IPS-NIHi7 (cell line): ENCODE data around the gene TJP2.
A peak's percentile ranks its signal among the peaks of the same experiment; 100 is the strongest.

Source experiments
- DNase-seq: peaks from one replicate; pipeline ENCODE4 v3.0.0; 2012; ENCODE audit warnings: mixed read lengths; ENCODE audit errors: extremely low spot score

TJP2 gene

GRCh38 chr9:69191231-69191630 is 17.2 kb downstream of the TJP2 start:
- DNase-seq, result no peak

GRCh38 chr9:69192214-69192613 is 18.1 kb downstream of the TJP2 start:
- DNase-seq, result no peak

DNA sequence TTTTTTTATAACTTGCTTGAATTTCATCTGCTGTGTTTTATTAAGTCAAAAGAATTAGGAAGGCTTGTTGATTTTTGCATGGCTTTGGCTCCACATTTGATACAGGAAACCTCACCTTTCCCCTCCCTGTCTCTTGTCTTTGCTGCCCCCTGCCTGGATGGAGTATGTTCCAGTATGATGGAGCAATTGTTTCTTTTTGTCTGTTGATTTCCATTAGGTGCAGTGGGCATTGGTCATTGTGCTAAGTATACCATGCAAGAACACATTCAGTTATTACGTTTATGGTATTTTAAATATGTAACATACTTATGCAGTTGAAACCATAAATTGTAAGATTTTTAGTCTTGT is 19.6 kb downstream of the TJP2 start:
- DNase-seq, result peak; percentile 37

DNA sequence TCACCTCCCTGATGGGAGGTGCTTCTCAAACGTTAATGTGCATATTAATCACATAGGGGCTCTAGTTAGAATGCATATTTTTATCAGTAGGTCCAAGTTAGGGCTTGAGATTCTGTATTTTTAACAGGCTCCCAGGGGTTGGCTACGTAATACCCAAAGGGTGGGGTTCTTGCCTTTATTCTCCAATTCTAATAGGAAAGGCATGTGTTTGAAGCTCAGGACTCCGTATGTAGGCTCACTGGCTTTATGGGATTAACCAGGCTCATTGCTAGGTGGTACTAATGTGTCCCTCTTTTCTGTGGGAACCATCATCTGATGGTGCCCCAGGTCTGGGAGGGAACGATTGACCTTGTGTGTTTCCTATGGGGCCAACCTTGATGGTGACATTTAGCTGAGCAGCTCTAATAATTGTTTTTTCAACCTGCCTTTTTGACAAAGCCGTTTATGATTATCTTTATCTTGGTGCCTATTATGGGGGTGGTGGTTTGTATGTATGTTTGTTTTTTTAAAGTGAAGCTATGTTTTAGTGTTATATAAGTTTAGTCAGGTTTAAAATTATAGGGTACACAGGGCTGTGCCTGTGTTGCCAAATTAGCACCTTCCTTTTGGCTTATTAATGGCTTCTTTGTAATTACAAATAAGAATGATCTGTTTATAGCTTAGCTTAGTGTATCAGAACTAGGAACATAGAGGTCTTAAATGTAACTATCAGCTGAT is 20.8 kb downstream of the TJP2 start:
- no peak for DNase-seq

DNA sequence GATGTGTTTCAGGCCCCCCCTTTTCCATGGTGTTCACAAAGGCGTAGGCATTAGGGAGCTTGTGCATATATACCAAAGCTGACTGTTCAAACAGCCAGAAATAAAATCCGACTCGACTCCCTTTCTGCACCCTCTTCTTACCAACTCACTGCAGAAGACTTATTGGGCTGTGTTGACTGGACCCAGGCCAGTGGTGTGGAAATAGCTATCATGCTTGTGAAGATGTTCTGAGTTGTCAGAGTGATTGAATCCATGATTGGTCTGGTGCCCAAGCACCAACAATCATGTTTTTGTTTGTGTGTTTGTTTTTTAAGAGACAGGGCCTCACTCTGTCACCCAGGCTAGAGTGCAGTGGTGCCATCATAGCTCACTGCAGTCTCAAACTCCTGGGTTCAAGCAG is 21.6 kb downstream of the TJP2 start:
- DNase-seq, result no peak

DNA sequence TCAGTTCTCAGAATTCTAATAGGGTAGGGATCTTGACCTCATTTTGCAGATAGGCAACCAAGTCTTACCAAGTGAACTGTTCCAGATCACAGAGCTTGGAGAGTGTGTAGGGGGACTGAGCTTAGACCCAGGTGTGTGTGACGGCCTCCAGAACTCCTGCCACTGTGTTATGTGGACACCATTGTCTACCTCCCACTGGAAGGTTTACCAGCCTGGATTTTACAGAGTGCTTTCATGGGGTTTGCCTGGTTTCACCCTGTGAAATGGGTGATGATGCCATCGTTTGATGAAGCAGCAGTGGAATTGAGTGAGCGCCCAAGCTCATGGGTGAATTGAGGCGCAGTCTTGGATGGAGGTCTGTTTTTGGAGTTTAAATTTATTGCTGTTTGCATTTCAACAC is 23.6 kb downstream of the TJP2 start:
- DNase-seq, result no peak

DNA sequence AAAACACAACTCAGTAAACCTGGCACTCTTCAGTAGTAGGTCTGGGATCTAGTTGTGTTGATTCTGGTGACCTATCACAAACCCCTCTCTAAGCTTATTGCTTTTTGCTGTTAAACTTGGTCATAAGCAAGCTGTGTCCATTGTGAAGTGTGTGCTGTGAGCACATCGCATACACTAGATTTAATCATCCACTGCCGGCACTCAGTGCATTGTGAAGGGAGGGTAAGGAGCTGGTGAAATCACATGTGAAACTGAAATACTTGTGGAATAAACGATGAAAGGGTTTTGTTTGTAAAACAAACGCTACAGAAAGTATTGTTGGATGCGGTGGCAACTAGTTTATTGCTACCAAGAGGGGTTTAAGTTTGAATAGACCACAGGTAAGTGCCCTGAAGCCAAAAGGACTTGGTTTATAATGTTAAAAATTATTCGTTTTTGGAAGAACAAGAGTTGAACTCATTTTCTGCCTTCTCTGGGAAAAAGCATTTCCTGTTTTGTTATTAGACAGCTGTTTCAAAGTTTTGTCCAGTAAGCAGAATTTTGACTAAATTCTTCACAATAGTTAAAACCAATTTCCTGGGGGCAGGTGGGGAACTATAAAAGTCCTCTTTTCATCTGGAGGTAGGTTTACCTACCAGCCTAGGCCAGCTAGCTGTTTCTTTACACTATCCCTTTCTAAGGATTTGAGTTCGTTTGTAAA is 24.6 kb downstream of the TJP2 start:
- DNase-seq, result no peak

GRCh38 chr9:69199769-69200470 is 25.8 kb downstream of the TJP2 start:
- DNase-seq, result peak; percentile 61

DNA sequence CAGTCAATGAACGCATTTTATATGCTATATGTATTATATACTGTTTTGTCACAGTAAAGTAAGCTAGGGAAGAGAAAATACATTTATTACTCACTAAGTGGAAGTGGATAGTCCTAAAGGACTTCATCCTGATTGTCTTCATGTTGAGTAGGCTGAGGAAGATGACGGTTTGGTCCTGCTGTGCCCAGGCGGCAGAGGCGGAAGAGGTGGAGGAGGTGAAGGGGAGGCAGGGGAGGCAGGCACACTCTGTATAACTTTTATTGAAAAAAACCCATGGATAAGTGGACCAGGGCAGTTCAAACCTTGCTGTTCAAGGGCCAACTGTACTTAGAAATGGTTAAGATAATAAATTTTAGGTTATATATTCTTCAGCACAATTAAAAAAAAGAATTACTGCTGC is 28.5 kb downstream of the TJP2 start:
- DNase-seq, result no peak

GRCh38 chr9:69204326-69204725 is 30.2 kb downstream of the TJP2 start:
- DNase-seq, result no peak

- no peak for DNase-seq
Observed at GRCh38 chr9:69204849-69205248, 30.8 kb downstream of the TJP2 start.

GRCh38 chr9:69206047-69206446 is 32.0 kb downstream of the TJP2 start:
- DNase-seq, result no peak

- DNase-seq, result peak; percentile 22
Observed at GRCh38 chr9:69207503-69207902, 33.4 kb downstream of the TJP2 start.

DNA sequence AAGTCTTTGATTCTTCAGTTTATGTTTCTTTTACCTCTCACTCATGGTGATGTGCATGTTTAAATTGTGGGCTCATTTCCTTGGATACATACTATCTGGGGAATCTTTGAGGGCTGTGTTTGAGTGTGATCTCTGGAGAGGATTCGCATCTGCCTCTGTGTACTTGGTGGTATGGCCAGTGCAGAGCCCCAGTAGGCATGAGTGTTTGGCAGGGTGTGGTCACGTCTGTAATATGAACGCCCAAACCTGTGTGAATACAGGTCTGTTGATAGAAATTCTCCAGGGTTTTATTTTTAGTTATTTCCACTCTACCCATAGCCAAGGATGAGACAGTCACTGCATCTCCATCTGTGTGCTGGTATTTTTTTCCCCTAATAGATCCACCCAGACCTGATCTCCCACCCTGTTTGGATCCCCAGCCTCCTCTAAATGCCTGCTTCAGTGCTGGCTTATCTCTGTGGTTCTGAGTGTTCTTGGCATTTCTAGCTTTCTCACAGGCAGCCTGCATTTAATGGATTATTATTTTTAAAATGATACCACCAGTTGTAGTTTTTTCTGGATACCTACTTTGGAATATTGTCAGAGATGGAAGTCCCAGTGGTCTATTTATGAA is 37.5 kb downstream of the TJP2 start:
- no peak for DNase-seq

GRCh38 chr9:69213647-69214046 is 39.6 kb downstream of the TJP2 start:
- DNase-seq, result no peak

GRCh38 chr9:69214939-69215338 is 40.9 kb downstream of the TJP2 start:
- no peak for DNase-seq

DNA sequence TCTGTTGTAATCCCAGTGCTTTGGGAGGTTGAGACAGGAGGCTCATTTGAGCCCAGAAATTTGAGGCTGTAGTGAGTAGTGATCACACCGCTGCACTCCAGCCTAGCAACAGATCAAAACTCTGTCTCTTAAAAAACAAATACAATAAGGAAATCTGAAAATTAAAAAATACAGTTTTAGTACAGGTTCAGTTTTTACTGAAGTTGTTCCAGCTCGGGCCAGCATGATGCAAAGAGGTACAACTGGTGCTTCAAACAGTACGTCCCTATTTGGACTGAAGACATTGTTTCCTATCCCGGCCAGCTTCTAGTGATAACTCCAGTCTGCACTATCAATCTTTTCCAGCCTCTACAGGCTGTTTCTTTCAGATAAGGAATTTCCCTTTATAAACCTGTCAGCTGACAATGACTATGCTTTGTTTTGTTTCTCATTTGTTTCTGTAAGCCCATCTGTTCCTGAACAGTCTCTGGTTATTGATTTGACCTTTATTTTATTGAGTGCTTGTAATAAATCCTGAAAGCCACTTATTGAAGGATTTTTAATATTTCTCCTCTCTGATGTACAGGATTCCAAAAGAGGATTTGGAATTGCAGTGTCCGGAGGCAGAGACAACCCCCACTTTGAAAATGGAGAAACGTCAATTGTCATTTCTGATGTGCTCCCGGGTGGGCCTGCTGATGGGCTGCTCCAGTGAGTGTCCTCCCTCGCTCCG is 41.9 kb downstream of the TJP2 start:
- no peak for DNase-seq

DNA sequence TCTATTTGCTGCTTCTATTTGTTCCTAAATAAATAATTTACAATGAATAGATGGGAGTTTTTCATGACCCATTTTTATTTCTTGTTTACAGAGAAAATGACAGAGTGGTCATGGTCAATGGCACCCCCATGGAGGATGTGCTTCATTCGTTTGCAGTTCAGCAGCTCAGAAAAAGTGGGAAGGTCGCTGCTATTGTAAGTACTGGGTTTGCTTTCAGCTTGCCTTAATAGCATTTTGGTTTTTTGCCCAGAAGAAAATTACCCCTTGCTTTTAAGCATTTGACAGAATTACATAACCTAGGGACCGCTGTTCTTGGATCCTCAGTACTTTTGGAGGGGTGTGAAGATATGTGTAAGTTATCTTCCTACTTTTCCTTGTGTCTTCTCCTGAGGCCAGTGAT is 44.1 kb downstream of the TJP2 start:
- no peak for DNase-seq

GRCh38 chr9:69221036-69221435 is 47.0 kb downstream of the TJP2 start:
- no peak for DNase-seq

GRCh38 chr9:69222970-69223369 is 48.9 kb downstream of the TJP2 start:
- no peak for DNase-seq

DNA sequence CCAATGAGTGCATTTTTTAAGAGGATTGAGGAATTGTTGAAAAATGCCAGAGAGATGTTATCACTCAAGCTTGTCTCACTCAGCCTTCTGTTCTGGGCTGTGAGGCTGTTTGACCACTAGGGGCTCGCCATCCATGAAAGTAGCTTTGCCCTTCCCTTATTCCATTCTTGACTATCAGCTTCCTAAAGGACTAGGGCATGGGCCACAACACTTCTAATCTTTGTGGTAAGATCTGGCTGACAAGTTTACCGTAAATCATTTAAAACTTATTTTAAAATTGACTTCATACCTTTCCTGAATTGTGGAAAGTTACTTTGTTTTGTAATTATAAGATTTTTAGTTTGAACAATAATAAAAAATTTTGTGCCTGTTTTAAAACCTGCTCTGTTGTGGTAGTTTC is 49.5 kb downstream of the TJP2 start:
- DNase-seq, result peak; percentile 80

DNA sequence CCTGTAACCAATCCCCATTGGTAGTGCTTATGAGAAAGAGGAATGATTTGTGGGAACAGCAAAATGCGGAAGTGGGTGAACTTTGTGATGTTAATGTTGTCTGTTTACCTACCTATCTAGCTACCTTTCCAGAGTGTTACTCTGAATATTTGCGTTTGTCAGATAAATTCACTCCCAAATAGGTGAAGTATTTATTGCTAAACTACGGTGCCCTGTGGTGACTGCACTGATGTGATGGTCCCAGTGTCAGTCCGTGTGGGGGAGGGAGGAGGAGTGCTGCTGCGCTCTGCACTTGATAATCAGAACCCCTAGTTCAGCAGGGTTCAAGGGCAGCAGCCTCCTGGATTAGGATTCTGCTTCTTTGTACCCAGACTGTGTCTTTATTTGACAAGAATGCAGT is 55.3 kb downstream of the TJP2 start:
- no peak for DNase-seq
